ENCODE data around the gene ADAT3.

- TF ChIP-seq YY1 (IDR thresholded peaks at IDR 0.05; ENCODE audit: insufficient read depth, insufficient read length) (no peak), SUZ12 (IDR thresholded peaks at IDR 0.05; ENCODE audit: extremely low read depth, insufficient read depth, insufficient read length) (no peak)
These were observed 45.8 kb upstream of the ADAT3 start for GRCh38 chr19:1859331-1859781.
